ENCODE results near the gene GOLGA6L10.
"Not testable (repeated sequence)": the region's sequence is repeated elsewhere in the genome, so short reads cannot be mapped to it uniquely, and the experiment has no call there.

Gene GOLGA6L10

DNA sequence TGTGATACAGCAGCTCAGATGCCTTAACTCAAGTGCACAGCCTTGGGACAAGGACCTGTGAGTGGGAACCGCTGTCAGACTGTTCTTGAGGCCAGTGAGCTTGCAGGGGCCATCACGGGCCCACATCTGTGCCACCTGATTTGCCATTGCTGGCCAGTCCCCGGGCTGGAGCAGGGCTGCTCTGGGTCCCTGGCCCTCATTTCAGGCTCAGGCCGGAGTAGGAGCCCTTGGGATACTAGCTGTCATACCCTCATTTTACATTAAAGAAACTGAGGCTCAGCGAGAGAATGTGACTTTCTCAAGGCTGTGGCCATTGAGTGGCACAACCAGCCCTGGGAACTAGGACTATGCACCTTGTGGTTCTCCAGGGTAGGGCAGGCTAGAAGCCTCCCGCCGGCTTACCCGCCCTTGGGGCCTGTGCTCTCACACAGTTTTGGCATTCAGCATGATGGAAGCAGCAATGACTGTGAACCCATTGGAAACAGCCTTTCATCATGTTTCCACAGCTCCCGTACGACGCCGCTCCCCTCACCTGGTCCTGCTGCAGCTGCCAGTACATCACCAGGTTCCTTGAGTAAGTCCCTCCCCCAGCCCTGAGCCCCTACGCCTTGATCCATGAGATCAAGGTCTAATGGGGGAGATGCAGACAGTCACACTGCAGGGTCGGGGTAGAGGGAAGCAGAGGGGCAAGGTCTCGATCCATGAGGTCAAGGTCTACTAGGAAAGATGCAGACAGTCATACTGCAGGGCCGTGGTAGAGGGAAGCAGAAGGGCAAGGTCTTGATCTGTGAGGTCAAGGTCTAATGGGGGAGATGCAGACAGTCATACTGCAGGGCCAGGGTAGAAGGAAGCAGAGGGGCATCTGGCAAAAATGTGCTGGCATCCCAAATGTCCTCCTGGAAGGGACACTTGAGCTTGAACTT is 42.2 kb downstream of the GOLGA6L10 start:
- peak in 1 of 42 donors; percentile 3 for DNase-seq
- intact Hi-C loops (cut with DNase I), result no loop called here

DNA sequence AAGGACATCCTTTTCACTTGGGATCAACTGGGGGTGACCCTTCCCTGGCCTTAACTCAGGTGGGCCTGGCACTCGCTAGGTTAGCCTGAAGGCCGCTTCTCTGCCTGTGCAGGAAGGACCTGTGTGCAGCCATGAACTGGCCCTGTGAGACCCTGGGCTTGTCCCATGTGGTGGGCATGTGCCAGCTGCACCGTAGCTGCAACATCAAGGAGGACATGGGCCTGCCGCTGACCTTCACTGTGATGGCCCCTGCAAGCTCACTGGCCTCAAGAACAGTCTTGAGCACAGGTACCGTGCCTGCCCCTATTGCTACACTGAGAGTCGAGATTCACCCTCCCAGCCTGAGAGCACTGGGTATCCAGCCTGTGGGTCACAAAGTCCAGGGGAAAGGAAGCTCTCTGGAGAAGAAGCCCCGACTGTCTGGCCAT is 43.6 kb downstream of the GOLGA6L10 start:
- intact Hi-C loops (cut with DNase I), result no loop called here
- DNase-seq, result peak in 1 of 42 donors; percentile 5

DNA sequence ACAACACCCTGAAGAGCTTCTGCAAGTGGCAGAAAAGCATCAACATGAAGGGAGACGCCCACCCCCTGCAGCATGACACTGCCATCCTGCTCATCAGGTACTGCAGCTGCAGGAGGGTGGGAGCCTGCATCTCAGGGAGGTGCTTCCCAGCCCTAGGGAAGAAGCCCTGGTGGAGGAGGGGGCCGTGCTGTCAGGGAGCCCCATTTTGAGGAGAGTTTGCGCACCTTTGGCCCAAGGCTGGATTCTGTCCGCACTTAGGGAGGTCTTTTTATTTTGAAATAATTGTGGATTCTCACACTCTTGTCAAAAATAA is 44.5 kb downstream of the GOLGA6L10 start:
- DNase-seq, result peak in 38 of 42 donors; percentile 9 to 88 (median 45)
- intact Hi-C loops (cut with DNase I), result no loop called here

DNA sequence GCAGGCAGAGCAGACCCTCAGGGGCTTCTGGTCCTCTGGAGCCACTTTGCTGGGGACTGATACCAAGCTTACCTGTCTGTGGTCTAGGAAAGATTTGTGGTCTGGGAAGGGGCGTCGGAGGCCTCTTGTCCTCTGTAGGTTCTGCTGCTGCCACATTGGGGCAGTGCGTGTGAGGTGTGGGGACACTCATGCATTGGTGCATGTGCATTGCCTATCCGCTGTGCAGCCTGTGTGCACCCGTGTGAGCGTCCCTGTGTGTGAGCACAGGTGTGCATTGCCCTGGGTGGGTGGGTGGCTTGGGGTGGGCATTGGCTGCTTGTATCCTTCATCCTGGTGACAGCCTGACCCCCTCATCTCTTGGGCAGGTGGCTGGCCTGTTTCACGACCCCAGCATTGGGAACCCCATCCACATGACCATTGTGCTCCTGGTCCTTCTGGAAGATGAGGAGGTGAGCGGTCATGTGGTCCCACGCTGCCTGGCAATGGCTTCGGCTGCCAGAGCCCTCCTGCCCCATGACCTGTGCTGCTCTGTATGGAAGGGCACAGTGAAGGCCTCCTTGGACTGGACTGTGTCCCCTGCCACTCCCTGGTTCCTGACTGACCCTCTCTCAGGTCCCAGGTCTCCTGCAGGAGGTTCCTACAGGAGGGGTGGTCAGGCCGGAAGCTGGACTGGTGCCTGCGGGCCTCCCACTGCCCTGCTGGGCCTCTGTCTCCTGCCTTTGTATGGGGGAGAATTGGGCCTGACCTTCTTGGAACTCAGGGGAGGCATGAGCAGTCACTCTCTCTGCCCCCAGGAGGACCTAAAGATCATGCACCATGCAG is 45.1 kb downstream of the GOLGA6L10 start:
- intact Hi-C loops (cut with DNase I), result no loop called here
- DNase-seq, result no peak

DNA sequence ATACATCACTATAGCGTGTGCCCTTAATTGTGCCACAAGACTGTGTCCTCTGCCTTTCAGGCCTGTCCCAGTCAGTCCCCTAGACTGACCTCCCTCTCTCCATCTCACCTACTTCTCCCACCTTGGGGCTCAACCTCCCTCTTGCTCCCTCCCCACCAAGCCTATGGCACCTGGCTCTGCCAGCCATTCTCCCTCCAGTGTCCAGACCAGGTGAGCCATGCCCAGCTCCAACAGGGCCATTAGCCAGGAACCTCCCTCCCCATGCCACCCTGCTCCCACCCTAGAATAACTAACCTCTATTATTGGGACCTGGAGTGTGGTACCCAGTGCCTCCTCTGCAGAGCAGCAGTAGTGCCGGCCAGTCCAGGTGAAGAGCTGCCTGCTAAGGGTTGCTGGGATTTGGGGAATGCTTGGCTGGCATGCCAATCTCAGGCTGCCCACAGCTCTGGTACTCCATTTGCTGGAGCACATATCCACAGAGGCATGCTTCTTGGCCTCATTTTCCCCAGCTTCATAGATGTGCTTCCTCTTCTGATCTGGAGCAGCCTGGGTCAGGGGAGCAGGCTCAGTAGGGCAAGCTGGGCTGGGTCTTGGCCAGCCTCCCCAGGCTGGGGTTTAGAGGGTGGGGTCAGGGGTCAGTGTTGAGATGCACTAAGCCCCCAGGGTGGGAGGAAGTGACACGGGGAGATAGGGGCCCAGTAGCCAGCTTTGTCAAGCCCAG is 47.8 kb downstream of the GOLGA6L10 start:
- DNase-seq, result no peak
- intact Hi-C loops (cut with DNase I), result no loop called here

DNA sequence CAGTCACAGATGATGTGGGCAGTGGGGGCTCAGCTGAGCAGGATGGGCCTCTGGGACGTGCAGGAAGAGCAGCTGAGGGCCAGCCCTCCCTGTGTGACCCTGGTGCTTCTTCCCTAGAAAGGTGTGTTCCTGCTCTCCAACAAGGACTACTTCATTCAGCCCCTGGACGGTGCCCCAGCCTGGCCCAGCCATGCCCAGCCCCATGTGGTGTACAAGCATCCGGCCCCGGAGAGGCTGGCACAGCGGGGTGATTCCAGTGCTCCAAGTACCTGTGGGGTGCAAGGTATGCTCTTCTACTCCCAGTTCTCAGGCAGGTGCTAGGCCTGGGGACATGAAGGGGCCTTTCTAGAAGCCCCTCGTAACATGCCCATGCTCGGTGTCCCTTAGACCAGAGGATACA is 48.4 kb downstream of the GOLGA6L10 start:
- intact Hi-C loops (cut with DNase I), result no loop called here
- DNase-seq, result no peak

DNA sequence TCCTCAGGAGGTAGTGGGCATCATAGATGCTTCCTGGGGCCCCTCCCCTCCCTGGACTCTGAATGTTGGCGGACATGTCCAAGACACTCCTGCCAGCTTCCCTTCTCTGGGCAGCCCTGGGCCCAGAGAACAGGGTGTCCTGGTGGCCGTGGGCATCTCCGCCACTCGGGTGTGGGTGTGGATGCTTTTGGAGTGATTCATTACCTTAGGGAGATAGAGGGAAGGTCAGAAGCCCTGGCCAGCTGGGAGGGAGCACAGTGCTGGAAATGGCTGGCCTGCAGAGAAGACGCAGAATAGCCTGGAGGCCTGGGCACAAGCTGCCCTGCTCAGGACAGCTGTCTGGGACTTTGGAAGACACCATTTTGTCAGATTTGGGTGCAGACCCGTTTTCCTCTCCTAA is 48.9 kb downstream of the GOLGA6L10 start:
- intact Hi-C loops (cut with DNase I); DNase-seq: not testable (repeated sequence)

DNA sequence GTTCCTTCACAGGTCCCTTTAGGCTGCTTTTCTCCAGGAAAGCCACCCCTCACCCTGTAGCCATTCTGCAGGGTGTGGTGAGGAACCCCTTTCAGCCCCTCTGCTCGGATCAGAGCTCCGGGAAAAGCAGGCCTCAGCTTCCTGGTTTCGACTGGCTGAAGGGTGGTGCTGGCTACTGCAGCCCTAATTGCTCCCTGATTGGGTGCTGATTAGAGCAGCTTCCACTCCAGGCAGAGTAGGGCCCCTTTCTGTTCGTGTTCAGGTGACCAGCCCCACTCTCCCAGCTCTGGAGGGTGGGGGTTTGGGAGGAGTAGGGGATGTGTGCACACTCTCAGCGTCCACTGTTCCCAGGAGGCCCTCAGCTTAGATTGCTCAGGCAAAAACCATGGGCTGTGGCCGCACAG is 49.8 kb downstream of the GOLGA6L10 start:
- intact Hi-C loops (cut with DNase I); DNase-seq: not testable (repeated sequence)

DNA sequence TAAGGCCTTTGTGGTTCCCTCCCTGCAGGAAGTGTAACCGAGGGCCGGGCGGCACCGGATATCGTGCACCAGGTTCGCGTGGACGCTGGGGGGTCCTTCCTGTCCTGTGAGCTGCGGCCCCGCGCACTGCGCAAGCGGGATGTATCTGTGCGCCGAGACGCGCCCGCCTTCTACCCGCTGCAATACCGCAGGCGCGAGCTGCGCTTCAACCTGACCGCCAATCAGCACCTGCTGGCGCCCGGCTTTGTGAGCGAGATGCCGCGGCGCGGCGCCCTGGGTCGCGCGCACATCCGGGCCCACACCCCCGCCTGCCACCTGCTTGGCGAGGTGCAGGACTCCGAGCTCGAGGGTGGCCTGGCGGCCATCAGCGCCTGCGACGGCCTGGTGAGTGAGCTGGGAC is 50.8 kb downstream of the GOLGA6L10 start:
- peak; percentile 24 to 85 (median 68) for DNase-seq
- intact Hi-C loops (cut with DNase I), result no loop called here

DNA sequence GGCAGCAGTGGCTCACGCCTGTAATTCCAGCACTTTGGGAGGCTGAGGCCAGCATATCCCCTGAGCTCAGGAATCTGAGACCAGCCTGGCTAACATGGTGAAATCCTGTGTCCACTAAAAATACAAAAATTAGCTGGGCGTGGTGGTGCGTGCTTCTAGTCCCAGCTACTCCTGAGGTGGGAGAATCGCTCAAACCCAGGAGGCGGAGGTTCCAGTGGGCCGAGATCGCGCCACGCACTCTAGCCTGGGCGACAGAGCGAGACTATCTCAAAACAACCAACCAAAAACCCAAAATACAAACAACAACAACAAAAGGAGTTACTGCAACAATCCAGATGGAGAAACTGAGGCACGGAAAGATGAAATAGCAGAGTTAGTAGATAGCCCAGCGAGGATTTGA is 51.2 kb downstream of the GOLGA6L10 start:
- DNase-seq, result no peak
- intact Hi-C loops (cut with DNase I), result no loop called here

DNA sequence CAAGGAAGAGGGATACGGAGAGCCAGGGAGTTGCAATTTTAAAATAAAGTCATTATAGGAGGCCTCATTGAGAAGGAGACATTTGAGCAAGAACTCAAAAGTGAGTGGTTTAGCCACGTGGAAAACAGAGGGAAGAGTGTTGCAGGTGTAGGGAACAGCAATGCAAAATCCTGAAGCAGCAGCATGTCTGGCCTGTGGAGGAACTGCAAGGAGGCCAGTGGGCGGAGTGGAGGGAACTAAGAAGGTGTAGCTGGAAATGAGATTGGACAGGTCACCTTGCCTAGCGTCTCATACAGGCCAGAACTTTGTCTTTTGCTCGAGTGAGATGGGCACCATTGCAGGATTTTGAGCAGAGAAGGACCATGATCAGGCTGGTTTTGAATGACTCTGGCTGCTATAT is 51.7 kb downstream of the GOLGA6L10 start:
- intact Hi-C loops (cut with DNase I), result no loop called here

DNA sequence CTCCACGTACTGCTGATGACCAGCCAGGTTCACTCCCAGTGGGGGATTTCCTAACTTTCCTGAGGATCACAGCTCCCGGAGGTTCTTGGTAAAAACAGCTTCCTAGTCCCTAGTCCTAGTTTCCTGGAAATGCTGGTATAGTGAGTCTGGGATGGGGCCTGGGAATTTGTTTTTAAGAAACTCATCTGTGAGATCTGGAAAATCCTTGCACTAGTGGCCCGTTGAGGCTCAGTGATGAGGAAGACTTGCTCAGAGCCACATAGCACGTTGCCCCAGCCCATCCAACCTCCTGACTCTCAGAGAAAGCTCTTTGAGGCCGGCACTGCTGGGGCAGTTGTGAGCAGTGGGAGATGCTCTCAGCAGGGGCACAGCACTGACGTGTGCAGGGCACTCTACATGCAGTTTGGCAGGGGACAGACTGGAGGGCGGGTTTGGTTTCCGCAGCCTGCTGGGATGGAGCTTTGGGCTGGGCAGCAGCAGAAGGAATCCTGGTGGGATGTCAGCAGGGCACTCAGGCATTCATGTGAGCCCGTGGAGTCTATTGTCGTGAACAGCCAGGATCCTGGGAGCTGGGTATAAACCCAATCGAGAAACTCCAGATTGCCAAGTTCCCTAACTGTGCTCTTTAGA is 55.1 kb downstream of the GOLGA6L10 start:
- intact Hi-C loops (cut with DNase I), result no loop called here
- no peak for DNase-seq

More for the DNA sequence above, 51.7 kb downstream of the GOLGA6L10 start:
- DNase-seq, result no peak

DNA sequence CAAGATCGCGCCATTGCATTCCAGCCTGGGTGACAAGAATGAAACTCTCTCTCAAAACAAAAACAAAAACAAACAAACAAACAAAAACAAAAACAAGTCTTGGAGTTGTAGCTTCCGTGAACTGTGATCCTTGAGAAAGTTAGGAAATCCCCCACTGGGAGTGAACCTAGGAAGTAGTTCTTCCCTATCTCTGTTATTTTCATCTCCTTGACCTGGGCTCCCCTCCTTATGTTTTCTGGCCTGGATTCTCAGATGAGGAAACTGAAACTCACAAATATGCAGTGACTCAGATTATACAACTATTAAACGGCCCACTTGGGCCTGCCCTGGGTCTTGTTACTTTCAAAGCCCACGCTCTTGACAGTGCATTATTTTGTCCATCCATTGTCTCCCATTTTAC is 57.0 kb downstream of the GOLGA6L10 start:
- intact Hi-C loops (cut with DNase I), result no loop called here
- no peak for DNase-seq
